Measurements from ENCODE around the gene PTPRD.
"Not testable (repeated sequence)": the region's sequence is repeated elsewhere in the genome, so short reads cannot be mapped to it uniquely, and the experiment has no call there.

PTPRD gene

DNA sequence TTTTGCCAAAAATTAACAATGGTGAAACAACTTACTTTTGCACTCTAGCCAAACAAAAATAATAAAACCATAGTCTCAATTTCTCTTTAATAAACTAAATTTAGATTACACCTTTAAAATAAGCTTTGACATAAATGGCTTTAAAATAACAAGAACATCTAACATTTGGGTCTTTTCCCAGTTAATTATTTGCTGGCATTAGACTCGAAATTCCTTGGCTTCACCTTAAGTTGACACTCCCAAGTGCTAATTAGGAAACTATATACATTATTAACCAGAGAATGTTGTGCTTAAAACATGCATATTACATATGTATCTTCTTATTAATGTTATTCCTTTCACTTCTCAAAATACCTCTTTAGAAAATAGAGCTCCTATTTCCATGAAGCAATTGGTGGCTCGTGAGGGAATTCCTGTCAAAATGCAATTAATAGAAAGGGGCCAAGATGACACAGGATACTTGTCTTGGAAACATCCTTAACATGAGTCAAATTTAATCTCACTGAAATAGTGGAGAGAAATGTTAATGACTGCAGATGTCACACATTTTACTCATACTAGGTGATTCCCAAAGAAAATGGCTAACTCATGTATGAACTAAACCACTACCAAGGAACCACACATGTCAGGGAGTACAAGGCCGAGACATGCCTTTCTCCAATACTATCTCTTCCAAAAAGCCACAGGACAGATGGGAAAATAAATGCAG, 1880.3 kb downstream of the PTPRD start:
- no peak for DNase-seq

DNA sequence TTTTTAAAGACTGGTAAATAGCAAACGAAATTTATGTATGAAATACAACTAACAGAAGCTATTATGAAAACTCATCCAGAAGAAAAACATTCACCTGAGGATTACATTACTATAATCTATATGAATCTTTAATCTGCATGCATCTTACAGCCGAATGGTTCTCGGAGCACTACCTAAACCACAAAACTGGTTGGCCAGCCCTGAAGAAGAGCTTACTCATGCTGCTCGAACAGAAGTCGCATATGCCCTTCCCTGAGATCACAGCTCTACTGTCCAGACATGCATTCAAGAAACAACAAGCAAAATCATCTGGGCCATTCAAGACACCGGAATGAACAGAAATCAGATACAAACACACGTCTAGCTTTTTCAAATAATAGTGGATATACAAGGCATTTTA, 1882.2 kb downstream of the PTPRD start:
- DNase-seq: no peak

DNA sequence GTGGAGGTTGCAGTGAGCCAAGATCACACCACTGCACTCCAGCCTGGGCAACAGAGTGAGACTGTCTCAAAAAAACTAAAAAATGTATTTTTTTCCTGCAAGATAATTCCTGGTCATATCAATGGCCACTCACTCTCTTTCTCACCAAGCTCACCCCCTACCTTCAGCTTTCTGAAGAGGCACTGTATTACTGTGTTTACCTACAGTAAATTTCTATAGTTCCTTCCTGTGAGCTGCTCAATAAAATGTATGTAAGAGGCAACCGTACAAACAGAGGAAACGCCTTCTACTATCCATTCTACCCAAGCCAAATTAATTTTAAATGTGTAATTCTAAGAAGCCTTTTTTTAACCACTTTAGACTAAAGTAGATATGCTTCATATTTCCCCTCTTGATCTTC, 1883.9 kb downstream of the PTPRD start:
- DNase-seq: no peak

DNA sequence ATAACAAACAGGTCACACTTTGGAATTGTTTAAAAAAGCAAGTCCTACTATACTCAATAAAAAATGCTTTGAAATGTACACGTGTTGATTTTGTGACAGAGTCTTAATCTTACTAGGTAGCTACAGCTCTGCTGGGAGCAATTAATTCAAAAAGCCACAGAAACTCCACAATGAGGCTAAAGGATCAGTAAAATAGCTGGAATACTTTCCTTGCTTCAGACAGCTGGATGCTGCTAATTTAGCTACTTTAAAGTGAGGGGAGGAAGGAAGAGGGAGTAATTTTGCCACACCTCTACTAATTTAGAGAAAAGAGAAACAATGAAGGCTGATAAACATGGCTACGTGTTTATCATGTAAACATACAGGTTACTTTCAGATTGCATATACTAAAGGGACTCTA, 1885.6 kb downstream of the PTPRD start:
- DNase-seq: no peak

DNA sequence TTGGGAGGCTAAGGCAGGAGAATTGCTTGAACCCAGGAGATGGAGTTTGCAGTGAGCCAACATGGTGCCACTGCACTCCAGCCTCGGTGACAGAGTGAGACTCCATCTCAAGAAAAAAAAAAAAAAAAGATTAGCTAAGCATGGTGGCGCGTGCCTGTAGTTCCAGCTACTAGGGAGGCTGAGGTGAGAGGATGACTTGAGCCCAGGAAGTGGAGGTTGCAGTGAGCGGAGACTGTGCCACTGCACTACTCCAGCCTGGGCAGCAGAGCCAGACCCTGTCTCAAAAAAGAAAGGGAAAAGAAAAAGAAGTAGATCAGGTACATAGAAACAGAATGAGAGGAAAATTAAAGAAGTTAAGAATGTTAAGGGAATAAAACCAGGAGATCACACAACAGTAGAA, 1886.1 kb downstream of the PTPRD start:
- no peak for DNase-seq

DNA sequence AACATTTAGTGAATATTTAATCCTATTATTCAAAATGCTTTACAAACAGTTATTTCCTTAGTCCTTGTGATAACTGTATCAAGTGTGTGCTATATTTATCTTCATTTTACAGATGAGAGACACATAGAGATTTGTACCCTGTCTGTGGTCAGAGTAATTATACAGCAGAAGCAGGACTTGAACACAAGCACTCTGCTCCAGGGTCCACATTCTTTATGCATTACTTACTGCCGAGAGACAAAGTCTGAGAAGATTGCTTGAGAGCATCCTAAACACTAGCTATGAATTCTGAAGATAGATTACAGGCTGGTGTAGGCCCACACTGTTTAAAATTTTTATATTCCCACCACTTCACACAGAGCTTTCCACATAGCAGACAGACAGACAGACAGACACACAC, 1887.2 kb downstream of the PTPRD start:
- DNase-seq: no peak

DNA sequence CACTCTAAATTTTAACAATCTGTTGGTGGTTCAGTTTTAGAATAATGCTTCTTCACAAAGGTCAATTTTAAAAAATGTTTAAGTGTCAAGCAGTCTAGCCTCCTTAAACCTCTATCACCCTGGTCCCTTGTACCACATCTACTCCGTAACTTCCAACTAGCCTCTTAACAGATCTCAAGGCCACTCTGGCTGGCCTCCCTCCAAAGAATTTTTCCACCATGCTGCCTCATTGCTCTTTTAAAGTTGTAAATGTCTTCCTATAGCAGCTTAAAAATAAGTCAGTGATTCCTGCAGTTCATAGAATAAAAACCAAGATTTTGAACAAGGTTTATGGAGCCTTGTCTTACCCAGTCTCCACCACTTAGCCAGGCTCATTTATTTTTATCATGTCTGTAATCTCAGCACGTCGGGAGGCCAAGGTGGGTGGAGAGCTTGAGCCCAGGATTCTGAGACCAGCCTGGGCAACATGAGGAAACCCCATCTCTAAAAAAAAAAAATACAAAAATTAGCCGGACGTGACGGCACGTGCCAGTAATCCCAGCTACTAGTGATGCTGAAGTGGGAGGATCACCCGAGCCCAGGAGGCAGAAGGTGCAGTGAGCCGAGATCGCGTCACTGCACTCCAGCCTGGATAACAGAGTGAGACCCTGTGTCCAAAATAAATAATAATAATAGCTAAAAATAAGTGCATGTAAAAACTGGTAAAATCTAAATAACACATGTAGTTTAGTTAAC, 1888.4 kb downstream of the PTPRD start:
- DNase-seq: no peak

DNA sequence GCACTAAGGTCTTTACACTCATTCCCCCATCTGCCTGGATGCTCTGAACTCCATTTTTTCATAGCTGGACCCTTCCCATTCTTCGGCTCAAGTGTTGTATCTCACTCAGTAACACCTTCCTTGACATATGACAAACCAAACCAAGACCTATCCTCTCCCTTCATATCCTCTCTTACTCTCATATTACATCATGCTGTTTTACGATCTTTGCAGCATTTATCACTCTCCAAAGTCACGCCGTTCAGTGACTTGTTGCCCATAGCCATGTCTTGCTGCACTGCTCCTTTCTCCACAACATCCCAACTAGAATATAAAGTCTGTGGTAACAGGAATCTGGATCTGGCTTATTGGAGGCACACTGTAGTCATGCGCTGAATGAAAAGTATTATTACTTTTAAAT, 1889.6 kb downstream of the PTPRD start:
- no peak for DNase-seq

DNA sequence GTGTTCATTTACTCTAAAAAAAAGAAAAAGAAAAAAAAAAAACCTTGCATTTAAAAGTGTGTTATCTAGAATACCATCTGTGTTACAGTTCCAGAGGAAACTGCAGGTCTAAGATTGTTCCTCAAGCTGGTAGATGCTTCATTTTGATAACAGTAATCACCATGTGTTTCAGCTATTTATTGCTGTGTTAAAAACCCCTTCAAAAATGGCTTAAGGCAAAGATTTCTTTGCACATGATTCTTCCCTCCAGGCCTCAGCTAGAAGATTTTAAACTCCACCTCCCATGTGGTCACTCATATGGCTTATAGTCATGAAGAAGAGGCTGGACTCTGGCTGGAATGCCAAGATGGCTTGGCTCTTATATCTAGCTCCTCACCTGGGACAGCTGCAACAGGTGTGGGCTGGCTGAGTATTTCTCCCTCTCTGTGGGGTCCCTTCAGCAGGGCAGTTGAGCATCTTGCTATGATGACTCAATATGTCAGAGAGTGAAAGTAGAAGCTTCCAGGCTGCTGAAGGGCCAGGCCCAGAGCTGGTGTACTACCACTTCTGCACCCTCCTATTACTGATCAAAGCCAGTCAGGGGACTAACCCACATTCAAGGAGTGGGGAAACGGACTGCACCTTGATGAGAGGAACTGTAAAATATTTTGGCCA, 1892.8 kb downstream of the PTPRD start:
- no peak for DNase-seq

DNA sequence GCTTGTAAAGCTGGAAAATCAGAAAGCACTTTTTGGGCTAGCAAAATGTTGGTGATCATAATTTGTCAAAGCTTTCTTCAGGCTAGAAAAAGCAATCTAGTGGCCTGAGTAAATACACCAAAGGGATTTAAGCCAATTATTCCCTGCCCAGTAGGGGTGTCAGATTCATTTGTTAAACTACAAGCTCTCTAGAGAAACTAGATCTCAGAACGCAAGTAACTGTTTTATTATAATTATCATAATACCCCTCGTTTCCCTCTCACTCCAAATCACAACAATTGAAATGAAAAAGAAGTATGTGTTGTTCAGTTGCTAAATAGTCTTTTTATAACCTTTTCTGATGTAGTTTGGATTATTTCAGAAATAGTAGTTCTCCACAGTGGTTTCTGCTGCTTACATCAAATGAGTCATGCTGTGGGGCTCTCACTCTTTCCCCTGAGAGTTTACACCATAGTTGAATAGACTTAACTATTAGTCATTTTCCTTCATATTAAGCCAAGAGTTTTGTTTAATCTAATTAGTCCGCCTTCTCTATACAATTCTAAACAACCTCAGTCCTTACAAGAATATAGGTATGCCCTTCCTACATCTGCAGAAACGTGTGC, 1894.6 kb downstream of the PTPRD start:
- no peak for DNase-seq

DNA sequence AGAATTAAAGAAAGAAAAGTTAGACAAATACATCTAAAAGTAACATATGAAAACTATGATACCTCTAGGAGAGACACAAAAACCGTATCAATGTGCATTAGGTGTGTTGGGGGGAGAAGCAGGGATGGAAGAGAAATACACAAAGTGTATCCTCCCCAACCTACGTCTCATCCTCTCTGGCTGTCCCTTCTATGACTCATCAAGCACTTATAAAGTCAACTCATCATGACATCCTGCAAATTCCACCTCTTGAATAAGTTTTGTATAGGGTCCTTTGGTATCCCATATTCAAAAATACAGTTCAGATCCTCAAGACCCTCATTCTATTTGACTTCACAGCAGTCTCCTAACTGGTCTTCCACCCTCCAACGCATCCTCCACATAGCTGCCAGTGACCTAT, 1895.7 kb downstream of the PTPRD start:
- no peak for DNase-seq

DNA sequence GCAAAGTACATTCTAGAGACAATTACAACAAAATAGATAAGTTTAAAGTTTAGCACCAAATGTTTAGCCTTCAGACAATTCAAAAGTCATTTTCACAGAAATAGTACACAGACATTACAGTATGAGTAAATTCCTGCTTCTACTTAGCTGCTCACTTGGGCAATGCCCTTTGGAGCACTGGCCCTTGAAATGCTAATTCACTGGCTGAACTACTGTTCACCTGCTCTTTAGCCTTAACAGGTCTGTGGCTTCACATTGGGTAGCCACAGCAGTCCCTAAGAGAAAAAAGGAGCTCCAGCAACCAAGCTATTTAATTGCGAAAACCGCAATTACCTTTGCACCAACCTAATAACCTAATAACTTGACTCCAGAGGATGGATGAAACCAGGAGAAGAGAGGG, 1897.0 kb downstream of the PTPRD start:
- DNase-seq: no peak

DNA sequence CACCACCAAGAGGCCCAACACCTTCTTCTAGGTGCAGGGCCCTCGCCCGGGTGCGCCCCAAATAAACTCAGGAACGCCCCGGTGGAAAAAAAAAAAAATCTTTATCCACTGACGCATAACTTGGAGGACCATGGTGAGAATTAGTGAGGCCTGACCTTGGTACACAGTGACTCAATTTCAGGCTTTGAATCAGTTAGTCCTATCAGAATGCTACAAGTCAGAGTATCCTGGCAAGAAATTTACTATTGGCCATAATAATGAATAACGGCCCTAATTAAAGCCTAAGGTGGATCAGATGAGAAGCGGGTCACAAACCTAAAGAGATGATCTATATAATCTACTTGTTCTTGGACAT, 1899.0 kb downstream of the PTPRD start:
- no peak for DNase-seq

DNA sequence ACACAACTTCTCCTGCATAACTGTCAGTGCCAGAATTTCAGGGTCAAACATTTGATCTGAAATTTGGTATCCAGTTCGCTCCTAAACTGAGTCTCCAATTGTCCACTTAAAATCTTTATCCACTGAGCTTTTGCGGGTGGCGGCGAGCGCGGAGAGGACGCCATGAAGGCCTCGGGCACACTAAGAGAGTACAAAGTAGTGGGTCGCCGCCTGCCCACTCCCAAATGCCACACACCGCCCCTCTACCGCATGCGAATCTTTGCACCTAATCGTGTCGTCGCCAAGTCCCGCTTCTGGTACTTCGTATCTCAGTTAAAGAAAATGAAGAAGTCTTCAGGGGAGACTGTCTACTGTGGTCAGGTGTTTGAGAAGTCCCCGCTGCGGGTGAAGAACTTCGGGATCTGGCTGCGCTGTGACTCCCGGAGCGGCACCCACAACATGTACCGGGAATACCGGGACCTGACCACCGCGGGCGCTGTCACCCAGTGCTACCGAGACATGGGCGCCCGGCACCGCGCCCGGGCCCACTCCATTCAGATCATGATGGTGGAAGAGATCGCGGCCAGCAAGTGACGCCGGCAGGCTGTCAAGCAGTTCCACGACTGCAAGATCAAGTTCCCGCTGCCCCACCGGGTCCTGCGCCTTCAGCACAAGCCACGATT, 1899.5 kb downstream of the PTPRD start:
- DNase-seq: no peak

DNA sequence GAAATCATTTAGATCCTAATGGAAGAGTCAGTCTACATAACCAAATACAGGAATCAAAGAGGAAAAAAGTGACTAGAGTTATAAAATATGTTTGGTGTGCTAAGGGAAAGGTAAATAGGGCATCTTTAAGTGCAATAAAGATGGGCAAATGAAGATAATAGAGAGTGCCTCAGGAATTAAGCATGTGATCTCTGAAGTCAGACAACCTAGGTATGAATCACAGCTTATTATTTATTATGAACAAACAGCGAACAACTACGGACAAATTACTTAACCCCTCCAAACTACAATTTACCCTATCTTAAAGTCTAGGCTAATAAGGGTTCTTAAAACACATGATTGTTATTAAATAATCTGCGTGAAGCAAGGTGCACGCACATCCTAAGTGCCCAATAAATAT, 1903.1 kb downstream of the PTPRD start:
- no peak for DNase-seq

DNA sequence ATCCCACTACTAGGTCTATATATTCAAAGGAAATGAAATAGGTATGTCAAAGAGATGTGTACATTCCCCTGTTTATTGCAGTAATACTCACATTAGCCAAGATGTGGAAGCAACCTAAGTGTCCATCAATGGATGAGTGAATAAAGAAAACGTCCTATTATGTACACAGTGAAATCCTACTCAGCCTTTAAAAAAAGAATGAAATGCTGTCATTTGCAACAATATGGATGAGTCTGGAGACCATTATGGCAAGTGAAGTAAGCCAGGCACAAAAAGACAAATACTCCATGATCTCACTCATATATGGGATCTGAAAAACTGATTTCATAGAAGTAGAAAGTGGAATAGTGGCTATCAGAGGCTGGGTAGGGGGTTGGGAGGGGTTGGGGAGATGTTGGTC, 1904.1 kb downstream of the PTPRD start:
- DNase-seq: no peak

DNA sequence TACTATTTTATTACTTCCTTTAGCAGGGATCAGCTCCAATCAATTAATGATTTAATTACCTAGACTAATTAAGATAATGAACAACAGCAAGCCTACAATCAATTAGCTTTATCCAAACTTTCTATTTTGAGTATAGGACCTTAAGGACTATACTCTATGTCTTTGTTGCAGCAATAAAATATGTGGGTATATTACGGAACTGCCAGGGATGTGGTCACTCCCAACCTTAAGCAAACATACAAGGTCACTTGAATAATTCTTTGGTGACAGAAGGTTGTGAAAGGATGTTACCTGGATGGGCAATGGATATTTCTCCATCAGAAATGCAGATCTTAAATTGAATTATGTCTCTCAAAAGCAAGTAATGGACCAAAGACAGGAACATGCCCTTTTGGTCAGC, 1905.8 kb downstream of the PTPRD start:
- DNase-seq: no peak

DNA sequence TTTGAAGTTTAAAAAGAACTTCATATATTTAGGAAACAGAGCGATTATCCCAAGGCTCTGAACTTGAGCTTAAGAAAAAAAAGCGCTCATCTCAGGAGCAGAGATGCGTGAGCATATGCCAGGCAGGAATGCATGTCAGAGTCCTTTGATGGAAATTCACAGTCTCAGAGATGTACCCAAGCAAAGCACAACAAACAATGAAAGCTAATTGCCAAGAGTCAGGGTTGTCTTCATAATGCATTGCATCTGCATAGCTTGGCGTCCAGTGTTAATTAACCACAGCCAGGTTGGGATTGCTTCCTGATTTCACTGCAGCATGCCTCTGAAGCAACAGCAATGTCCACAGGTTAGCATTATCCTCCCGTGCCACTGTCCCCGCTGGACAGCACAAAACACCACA, 1906.3 kb downstream of the PTPRD start:
- no peak for DNase-seq

DNA sequence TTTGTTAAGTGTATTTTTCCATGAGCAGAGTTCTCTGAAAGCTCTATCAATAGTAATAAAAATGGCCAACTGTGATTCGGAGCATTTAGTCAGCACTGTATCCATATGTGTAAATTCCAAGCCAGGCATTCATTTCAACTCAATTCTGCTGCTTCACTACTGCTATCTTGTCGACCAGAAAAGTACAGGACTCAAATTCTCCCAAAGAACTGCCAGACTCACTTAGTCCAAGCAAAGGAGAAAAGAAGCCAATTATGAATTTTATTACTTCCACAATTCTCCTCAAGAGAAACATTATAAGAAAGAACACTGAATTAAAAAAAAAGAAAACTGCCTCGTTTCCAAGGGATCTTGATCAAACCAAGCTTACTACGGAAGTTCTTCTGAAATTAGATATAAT, 1906.9 kb downstream of the PTPRD start:
- DNase-seq: no peak

DNA sequence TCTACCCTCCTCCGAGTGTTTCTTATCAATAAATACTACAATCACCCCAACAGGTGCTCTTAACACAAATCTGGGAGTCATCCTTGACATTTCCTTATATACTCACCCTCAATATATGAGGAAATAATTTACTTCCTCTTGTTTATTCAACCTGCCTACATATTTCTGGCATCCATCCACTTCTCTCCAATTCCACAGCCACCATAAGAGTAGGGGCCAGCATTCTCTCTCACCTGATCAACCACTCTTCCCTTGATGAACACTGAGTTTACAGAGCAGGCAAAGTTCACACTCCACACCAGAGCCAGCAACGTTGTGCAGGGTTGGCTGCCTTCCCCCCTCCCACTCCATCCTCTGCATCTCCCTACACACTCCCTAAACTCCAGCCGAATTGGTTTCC, 1908.9 kb downstream of the PTPRD start:
- no peak for DNase-seq

DNA sequence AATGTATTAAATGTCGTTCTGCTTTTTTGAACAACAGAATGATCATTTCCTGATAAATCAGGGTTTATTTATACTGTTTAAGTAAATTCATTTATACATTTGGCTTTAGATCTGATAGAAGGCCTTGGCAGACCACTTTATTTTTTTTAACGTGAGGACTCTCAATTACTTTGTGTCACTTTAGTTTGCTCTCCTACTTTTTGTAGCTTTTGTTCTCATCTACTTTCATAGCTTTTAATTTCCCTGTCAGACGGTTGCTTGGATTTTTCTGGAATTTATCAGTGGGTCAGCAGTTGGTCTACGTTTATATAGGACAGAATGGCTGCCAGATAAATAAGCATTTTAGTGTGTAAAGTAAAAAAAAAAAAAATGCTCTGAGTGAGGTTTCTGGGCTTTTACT, 1910.9 kb downstream of the PTPRD start:
- DNase-seq: no peak

DNA sequence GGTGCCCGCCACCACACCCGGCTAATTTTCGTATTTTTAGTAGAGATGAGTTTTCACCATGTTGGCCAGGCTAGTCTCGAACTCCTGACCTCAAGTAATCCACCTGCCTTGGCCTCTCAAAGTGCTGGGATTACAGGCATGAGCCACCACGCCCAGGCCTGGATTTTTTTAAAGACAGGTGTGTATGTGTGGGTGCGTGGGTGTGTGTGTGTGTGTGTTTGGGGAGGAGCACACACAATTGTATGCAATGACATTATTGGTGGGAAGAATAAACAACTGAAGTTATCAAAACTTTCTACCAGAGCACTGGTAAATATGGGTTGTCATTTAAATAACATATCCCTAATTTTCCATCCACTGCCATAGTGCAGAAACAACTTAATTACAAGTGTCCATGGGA, 1915.2 kb downstream of the PTPRD start:
- DNase-seq: not testable (repeated sequence)

DNA sequence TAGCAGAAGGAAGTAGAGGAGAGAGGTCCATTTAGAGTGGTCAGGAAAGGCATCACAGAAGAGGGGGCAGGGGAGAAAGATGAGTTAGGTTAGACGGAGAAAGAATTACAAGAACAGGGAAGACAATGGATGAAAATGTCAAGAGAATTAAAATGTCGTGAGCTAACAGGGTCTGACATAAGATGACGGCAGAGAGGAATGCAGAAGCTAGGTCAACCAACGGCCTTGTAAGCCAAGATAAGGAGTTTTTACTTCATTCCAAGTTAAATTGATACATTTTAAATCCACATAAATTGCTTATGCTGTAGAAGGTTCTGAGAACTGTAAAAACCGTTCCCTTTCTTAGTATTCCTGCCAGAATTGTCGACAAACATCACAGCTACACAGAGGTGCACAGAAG, 1916.3 kb downstream of the PTPRD start:
- no peak for DNase-seq

Measured in activated T-cell treated with anti-CD3 and anti-CD28 coated beads for 4 hours (primary cell).